GM21717 (cell line): Measurements from ENCODE around the gene CPNE8.

Source experiments
- ATAC-seq: cut with Tn5 transposase; IDR thresholded peaks from one replicate; pipeline ENCODE4 v1.9.1; 2021; ENCODE audit warnings: mild to moderate bottlenecking, moderate library complexity; ENCODE audit not compliant: unreplicated experiment

The CPNE8 gene

DNA sequence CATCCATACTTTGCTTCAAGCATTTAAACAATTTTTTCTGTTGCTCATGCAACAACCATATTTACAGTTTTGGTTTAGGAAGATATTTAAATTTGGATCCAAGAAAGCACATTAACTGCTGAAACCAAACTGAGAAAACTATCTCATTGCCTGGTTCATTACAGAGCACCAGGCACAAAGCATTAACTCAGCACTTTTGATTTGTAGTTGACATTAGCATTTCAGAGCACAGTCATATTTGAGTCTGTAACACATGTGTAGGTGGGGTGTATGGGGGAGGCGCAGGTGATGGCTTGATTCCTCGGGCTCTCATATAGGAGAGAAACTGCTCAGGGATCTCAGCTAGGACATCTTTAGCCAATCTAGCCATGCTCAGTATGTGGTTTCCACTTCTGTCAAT lies 251.7 kb downstream of the CPNE8 start:
- ATAC-seq: no peak

DNA sequence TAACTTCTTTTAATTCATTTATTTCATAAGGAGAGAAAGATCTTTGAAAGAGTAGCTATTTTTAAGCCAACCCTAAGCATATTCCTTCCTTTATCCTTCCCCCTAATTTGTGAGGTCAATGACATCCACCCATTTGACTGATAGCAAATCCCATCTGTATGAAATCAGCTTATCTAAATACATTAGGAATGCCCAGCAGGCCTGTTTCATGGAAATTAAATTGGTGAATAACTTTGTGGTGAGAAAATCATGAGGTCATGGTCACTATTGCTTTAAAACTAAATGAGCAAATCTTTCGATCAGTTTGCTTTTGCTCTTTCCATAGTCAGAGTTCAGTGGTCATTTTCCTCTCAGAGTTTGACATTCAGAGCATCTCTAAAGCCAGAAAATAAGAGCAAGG lies 256.6 kb downstream of the CPNE8 start:
- no peak for ATAC-seq

DNA sequence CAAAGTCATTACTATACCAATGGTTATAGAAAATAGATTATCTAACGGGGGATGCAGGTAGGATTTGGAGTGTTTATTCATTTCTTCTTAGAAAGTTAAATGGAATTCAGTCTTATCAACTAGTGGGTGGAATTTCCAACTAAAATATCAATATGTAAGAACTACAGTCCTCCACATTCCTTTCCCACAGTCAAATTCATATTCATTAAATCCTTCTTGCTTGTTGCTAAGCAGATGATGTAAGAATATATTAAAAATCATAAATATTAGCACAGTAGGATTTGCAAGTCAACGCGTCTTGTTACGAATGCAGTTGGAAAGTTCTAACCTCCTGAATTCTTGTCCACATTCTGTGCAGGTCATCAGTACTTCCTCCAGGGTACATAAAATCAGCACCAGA lies 259.2 kb downstream of the CPNE8 start:
- ATAC-seq: no peak

DNA sequence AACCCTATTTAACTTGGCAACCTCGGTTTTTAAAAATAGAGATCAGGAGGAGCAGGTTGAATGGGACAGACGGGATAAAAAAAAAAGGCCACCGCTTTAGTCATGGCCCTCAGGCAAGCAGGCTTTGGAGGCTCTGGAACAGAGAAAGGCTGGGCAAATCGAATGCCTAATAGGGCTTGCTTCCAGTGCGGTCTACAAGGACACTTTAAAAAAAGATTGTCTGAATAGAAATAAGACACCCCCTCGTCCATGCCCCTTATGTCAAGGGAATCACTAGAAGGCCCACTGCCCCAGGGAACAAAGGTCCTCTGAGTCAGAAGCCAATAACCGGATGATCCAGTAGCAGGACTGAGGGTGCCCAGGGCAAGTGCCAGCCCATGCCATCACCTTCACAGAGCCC lies 265.8 kb downstream of the CPNE8 start:
- ATAC-seq: no peak

DNA sequence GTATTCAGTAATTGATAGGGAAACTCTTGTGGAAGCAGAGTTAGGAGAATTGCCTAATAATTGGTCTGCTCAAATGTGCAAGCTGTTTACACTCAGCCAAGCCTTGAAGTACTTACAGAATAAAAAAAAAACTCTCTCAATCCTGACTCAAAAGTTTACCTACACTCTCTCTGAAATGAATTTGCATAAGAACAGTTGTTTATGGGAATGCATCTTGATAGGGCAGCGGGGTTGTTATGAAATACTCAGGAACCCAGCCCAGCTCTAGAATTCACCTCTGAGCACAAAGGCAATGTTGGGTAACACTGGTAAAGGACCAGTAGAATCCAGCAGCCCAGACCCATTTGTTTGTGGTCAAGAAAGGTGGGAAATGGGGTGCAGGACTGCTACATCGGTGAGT lies 267.0 kb downstream of the CPNE8 start:
- no peak for ATAC-seq

DNA sequence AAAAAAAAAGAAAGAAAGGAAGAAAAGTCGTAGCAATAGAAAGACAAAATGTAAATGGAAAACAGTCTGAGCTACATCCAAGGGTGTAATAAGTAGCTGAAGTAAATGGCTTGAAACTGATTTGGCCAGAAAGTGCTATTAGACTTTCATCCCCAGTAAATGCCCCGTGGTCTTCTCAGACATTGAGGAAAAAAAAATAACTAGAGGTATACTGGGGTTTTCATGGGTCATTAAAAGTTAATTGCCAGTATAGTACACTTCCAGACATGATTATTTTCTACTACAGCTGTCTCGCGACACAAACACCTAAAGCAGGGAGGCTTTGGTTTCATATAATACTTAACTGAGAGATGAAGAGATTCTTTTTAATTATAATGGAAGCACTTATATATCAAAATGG lies 271.9 kb downstream of the CPNE8 start:
- no peak for ATAC-seq

DNA sequence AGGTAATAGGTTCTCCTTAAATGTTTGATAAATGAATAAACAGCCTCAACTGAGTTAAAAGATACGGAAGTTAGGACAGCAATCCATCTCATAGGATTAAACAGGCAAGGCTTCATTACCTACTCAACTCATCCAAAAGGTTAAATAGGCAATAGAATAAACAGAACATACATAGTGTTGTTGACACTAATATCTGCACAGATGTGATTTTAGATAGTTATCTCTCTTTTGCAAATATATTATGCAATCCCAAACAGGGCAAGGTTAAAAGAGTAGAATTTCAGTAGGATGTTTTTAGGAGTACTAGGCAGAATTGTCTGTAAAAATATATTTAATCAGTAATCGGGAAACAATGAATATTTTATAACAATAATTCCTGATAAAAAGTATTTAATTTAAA lies 276.3 kb downstream of the CPNE8 start:
- ATAC-seq: no peak

DNA sequence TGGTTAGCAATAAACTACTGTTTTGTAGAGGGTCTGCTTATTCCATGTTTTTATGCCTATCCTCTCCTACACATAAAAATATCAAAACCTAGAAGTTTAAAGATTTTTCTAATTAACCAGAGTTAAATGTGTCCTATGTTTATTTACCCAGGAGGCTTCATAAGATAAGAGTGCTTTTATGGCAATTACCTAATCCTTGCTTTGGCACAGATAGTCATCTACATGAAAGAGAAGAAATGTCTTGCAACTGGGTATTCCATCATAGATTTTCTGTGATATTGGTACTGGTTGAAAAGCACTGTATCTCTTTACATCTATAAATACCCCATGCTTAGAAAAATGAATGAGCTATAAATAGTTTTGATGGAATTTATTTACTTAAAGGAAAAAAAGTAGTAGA lies 277.1 kb downstream of the CPNE8 start:
- no peak for ATAC-seq

DNA sequence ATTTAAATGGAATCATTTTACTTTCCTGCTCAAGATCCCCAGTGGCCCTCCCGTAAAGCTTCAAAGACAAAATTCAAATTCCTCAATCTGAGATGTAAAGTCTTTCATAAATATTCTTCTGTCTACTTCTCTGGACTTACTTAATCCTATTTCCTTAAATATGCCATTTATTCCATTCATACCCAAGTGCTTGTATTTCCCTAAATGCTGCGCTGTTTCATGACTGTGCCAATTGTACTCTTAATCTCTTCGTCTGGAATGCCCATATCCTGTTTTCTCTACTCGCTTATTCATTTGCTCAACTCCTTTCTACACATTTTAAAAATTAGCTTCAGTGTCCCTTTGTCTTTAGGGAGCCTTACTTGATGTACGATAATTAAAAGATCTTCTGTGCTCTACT lies 280.1 kb downstream of the CPNE8 start:
- no peak for ATAC-seq

DNA sequence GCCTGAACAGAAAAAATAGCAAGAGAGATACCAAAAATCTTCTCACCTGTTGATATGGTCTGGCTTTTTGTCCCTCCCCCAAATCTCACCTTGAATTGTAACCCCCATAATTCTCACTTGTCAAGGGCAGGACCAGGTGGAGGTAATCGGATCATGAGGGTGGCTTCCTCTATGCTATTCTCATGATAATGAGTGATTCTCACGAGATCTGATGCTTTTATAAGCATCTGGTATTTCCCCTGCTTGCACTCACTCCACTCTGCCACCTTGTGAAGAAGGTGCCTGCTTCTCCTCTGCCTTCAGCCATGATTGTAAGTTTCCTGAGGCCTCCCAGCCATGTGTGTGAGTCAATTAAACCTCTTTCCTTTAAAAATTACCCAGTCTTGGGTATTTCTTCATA lies 291.2 kb downstream of the CPNE8 start:
- no peak for ATAC-seq

DNA sequence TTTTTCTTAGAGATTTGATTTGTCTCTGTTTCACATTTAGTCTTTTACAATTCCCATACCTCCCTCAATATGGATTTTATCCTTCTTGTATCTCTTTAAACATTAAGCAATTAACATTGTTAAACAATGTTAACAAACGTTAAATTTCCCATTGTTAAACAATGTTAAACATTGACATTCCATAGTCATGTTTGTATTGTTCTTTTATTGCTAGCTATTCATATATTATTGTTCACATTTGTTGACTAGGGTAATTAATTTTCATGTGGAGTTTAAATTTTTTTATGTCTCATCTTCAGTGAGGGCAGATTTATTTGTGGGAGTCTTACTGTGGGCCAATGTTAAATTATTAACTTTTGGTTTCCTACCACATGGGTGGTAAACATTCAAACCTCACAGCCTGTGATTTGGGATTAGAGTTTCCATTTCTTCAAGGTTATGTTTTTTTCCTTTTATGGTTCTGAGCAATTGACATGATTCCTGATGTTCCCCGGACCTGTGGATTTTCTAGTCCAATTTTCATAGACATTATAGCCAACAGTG lies 294.5 kb downstream of the CPNE8 start:
- no peak for ATAC-seq

DNA sequence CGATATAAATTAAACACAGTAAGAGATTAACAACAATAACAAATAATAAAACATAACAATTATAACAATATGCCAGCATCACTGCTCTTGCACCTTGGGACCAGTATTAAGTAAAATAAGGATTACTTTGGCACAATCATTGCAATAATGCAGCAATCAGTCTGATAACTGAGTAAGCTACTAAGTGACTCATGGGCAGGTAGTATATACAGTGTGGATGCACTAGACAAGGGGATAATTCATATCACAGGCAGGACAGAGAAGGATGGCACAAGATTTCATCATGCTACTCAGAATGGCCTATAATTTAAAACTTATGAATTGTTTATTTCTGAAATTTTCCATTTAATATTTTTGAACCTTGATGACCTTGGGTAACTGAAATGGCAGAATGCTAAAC lies 298.1 kb downstream of the CPNE8 start:
- ATAC-seq: no peak
